HCT116 (cell line): ENCODE results near the gene PIMREG. TPM values are rescaled to one million over a fixed set of nuclear protein-coding genes. Genes with fewer than 3 reads are reported as not detected.
A peak's percentile ranks its signal among the peaks of the same experiment; 100 is the strongest.

ENCODE experiments used
- ATAC-seq: fragments of 200-7000 bp; cut with Tn5 transposase; 2 replicates; pipeline ENCODE4 v1.9.1; 2020; ENCODE audit warnings: mild to moderate bottlenecking, moderate library complexity
- BruUV-seq: library from RNA; stranded (reverse); fragments of 400-500 nt; replicated peaks from 2 replicates; lab custom pipeline; 2021; lab: Mats Ljungman, UMichigan
- CTCF ChIA-PET: fragments of 300-600 bp; sonication (Branson Sonifier 250); formaldehyde crosslinking; loops from one replicate; lab custom pipeline; 2021; ENCODE audit warnings: antibody characterized with exemption; lab: Charles Lee
- POLR2A ChIA-PET: fragments of 300-600, 350-600 bp; sonication (Branson Sonifier 250); formaldehyde crosslinking; loops from one replicate; lab custom pipeline; 2021; ENCODE audit warnings: antibody characterized with exemption; lab: Charles Lee
- RAD21 ChIA-PET, 2 experiments: fragments of 300-600 bp; sonication (Branson Sonifier 250); formaldehyde crosslinking; loops; one replicate each; lab custom pipeline; 2023; ENCODE audit warnings: low total read pairs in 2 of 2; ENCODE audit not compliant: uncharacterized antibody in 2 of 2, unreplicated experiment in 2 of 2, low non-redundant PET in 1 of 2; lab: Charles Lee
- DNase-seq: peaks from one replicate; pipeline ENCODE4 v3.0.0-alpha.2; 2010; ENCODE audit warnings: low read depth, low spot score
- H2AFZ ChIP-seq: fragments of 200-600 bp; shearing (Covaris generic), sonication (generic); 2 replicates; pipeline ENCODE4 v1.6.1; 2017; ENCODE audit warnings: low read depth, mixed run types, mixed read lengths, antibody characterized with exemption, low read length; ENCODE audit not compliant: poor library complexity, severe bottlenecking
- H3K27ac ChIP-seq: 2 replicates; pipeline ENCODE4 v1.5.1; 2012; ENCODE audit warnings: low read depth, low read length
- H3K27me3 ChIP-seq: fragments of 200-600 bp; sonication (generic); 2 replicates; pipeline ENCODE4 v1.6.1; 2016; ENCODE audit warnings: mixed run types, low read length, mixed read lengths; ENCODE audit not compliant: insufficient read depth
- H3K36me3 ChIP-seq, 2 experiments: fragments of 200-500 bp in 1 of 2; fragments of 200-600 bp in 1 of 2; sonication (Bioruptor generic) in 1 of 2; sonication (generic) in 1 of 2; 2 replicates each; pipeline versions ENCODE4 v1.5.1 to v1.6.1; 2014 to 2016; ENCODE audit warnings: low read length in 2 of 2, inconsistent platforms in 1 of 2, mixed read lengths in 1 of 2, mixed run types in 1 of 2; ENCODE audit not compliant: insufficient read depth in 2 of 2, control insufficient read depth in 1 of 2
- H3K4me1 ChIP-seq, 2 experiments: fragments of 200-600 bp in 1 of 2; sonication (generic) in 1 of 2; 2 replicates each; pipeline versions ENCODE4 v1.5.1 to v1.6.1; 2012 to 2017; ENCODE audit warnings: low read length in 2 of 2, inconsistent platforms in 1 of 2, mild to moderate bottlenecking in 1 of 2, mixed read lengths in 1 of 2, mixed run types in 1 of 2, moderate library complexity in 1 of 2; ENCODE audit not compliant: insufficient read depth in 2 of 2, control insufficient read depth in 1 of 2
- H3K4me2 ChIP-seq: fragments of 200-600 bp; sonication (generic); 2 replicates; pipeline ENCODE4 v1.6.1; 2017; ENCODE audit warnings: mixed run types, low read length, mixed read lengths
- H3K4me3 ChIP-seq, 2 experiments: fragments of 200-600 bp in 1 of 2; sonication (generic) in 1 of 2; replicated peaks in 1 of 2; 2 replicates each; pipeline ENCODE4 v1.5.1; 2011 to 2016; ENCODE audit warnings: low read length in 2 of 2, control low read depth in 1 of 2, low read depth in 1 of 2, mild to moderate bottlenecking in 1 of 2, mixed read lengths in 1 of 2, mixed run types in 1 of 2
- H3K79me2 ChIP-seq: fragments of 200-600 bp; sonication (generic); 2 replicates; pipeline ENCODE4 v1.6.1; 2017; ENCODE audit warnings: mild to moderate bottlenecking, mixed run types, low read length, moderate library complexity, mixed read lengths; ENCODE audit not compliant: insufficient read depth
- H3K9ac ChIP-seq: fragments of 200-600 bp; sonication (generic); 2 replicates; pipeline ENCODE4 v1.6.1; 2016; ENCODE audit warnings: low read length, mixed read lengths
- H3K9me2 ChIP-seq: fragments of 200-600 bp; sonication (generic), shearing (Covaris generic); 2 replicates; pipeline ENCODE4 v1.6.1; 2017; ENCODE audit warnings: mixed run types, mild to moderate bottlenecking, moderate library complexity; ENCODE audit not compliant: insufficient read depth
- H3K9me3 ChIP-seq, 2 experiments: fragments of 200-500 bp in 1 of 2; fragments of 200-600 bp in 1 of 2; sonication (Bioruptor generic) in 1 of 2; sonication (generic) in 1 of 2; 2 replicates each; pipeline ENCODE4 v1.6.1; 2014 to 2017; ENCODE audit warnings: low read length in 2 of 2, mixed read lengths in 2 of 2, inconsistent platforms in 1 of 2, low read depth in 1 of 2, mild to moderate bottlenecking in 1 of 2, mixed run types in 1 of 2, moderate library complexity in 1 of 2; ENCODE audit not compliant: control insufficient read depth in 1 of 2, insufficient read depth in 1 of 2
- H4K20me1 ChIP-seq: fragments of 200-600 bp; sonication (generic), shearing (Covaris generic); 2 replicates; pipeline ENCODE4 v1.6.1; 2017; ENCODE audit warnings: mixed run types, mild to moderate bottlenecking, moderate library complexity; ENCODE audit not compliant: insufficient read depth
- ELF1 ChIP-seq: IDR thresholded peaks from 2 replicates; pipeline ENCODE4 v1.6.1; 2012; ENCODE audit warnings: low read depth, borderline replicate concordance
- SIN3A ChIP-seq: IDR thresholded peaks from 2 replicates; pipeline ENCODE4 v1.6.1; 2012; ENCODE audit warnings: low read depth
- TCF7L2 ChIP-seq: IDR thresholded peaks from 2 replicates; pipeline ENCODE4 v1.7.0; 2011; ENCODE audit warnings: borderline replicate concordance, inconsistent platforms; ENCODE audit not compliant: insufficient read depth, insufficient read length; ENCODE audit errors: extremely low read depth
- YY1 ChIP-seq: IDR thresholded peaks from 2 replicates; pipeline ENCODE4 v1.6.1; 2011; ENCODE audit warnings: low read length, low read depth, moderate library complexity, mild to moderate bottlenecking; ENCODE audit not compliant: insufficient replicate concordance; ENCODE audit errors: extremely low read depth
- ZNF274 ChIP-seq: fragments of 200-500 bp; sonication (Bioruptor generic); IDR thresholded peaks from 2 replicates; pipeline ENCODE4 v1.6.1; 2014; ENCODE audit warnings: mild to moderate bottlenecking, low read depth, low read length, inconsistent platforms
- intact Hi-C: fragments of 100-400 bp; cut with micrococcal nuclease; formaldehyde crosslinking; loops from 2 replicates; pipeline ENCODE4 v1.10.0; 2022
- total RNA-seq: library from RNA; stranded (reverse); gene quantifications from one replicate; pipeline ENCODE4 v1.2.1, GENCODE V29; 2021; ENCODE audit not compliant: unreplicated experiment
- TF ChIP-seq, protein P1 (sequence below): IDR thresholded peaks from 2 replicates; pipeline ENCODE4 v1.6.1; 2012; ENCODE audit warnings: low read depth

Gene PIMREG
- total RNA-seq, 1 experiment from 2014 or later: 57.0 TPM

GRCh38 chr17:6444571-6445335 lies 498 bp downstream of the PIMREG start:
- Histone ChIP-seq H3K4me2 (peak overlapping the region; percentile 89), H3K27me3 (no peaks in the 10 kb centered on the region), H3K79me2 (peaks cover 4% of the 10 kb centered on the region; the same call in 1 of the 2 replicates), H3K36me3 (peaks cover 20 to 27% of the 10 kb centered on the region in 2 experiments; a peak in 3 of 4 replicates), H3K4me3 (peak overlapping the region; percentile 75 to 82), H3K9me2 (no peaks in the 10 kb centered on the region)
- intact Hi-C loops: no loop called here
- RAD21 ChIA-PET: interaction anchor here in 1 of 2 experiments (0.8 kb wide), 1 partner anchor 9 kb away, joined by 7 read pairs; no protein-coding TSS in a partner anchor
- DNase-seq: no peak
- TF ChIP-seq SIN3A: no peak
- TF ChIP-seq YY1: no peak
- TF ChIP-seq ELF1: no peak
- TF ChIP-seq, all 23 proteins: peak for 0
- Histone ChIP-seq H2AFZ (no peak overlapping the region), H3K9me3 (no peaks in the 10 kb centered on the region), H4K20me1 (no peaks in the 10 kb centered on the region), H3K27ac (peak overlapping the region; percentile 43; the same call in 1 of the 2 replicates), H3K4me1 (peaks cover 8 to 20% of the 10 kb centered on the region in 2 experiments; a peak in 2 of 4 replicates), H3K9ac (peak overlapping the region; percentile 74)
- ATAC-seq: no peak
- POLR2A ChIA-PET: interaction anchor here (0.9 kb wide), 1 partner anchor 12 kb away, joined by 5 read pairs; no protein-coding TSS in a partner anchor
- TSS peak; percentile 71 for BruUV-seq
- CTCF ChIA-PET: interaction anchor here (0.9 to 1.3 kb wide), 2 partner anchors 9 to 579 kb away, joined by 3 to 4 read pairs; no protein-coding TSS in a partner anchor

GRCh38 chr17:6446516-6447100 lies 2.4 kb downstream of the PIMREG start:
- no peak overlapping the region for H3K27ac ChIP-seq
- DNase-seq: no peak
- H3K4me3 ChIP-seq: no peak overlapping the region
- TF ChIP-seq, protein P1, sequence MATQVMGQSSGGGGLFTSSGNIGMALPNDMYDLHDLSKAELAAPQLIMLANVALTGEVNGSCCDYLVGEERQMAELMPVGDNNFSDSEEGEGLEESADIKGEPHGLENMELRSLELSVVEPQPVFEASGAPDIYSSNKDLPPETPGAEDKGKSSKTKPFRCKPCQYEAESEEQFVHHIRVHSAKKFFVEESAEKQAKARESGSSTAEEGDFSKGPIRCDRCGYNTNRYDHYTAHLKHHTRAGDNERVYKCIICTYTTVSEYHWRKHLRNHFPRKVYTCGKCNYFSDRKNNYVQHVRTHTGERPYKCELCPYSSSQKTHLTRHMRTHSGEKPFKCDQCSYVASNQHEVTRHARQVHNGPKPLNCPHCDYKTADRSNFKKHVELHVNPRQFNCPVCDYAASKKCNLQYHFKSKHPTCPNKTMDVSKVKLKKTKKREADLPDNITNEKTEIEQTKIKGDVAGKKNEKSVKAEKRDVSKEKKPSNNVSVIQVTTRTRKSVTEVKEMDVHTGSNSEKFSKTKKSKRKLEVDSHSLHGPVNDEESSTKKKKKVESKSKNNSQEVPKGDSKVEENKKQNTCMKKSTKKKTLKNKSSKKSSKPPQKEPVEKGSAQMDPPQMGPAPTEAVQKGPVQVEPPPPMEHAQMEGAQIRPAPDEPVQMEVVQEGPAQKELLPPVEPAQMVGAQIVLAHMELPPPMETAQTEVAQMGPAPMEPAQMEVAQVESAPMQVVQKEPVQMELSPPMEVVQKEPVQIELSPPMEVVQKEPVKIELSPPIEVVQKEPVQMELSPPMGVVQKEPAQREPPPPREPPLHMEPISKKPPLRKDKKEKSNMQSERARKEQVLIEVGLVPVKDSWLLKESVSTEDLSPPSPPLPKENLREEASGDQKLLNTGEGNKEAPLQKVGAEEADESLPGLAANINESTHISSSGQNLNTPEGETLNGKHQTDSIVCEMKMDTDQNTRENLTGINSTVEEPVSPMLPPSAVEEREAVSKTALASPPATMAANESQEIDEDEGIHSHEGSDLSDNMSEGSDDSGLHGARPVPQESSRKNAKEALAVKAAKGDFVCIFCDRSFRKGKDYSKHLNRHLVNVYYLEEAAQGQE: no peak
- TF ChIP-seq ZNF274 (no peak), TCF7L2 (no peak), SIN3A (no peak)
- intact Hi-C loops: no loop called here
- CTCF ChIA-PET: no interaction called here
- H3K4me2 ChIP-seq: no peak overlapping the region
- no peaks in the 10 kb centered on the region for H3K9me3 ChIP-seq
- ATAC-seq: no peak
- no peaks in the 10 kb centered on the region for H3K27me3 ChIP-seq
- RAD21 ChIA-PET: no interaction called here
- H3K79me2 ChIP-seq: peaks cover 4% of the 10 kb centered on the region; the same call in 1 of the 2 replicates
- no peaks in the 10 kb centered on the region for H4K20me1 ChIP-seq
- POLR2A ChIA-PET: no interaction called here
- peaks cover 23 to 27% of the 10 kb centered on the region in 2 experiments; a peak in 3 of 4 replicates for H3K36me3 ChIP-seq
- no peaks in the 10 kb centered on the region for H3K9me2 ChIP-seq
- no TSS peak for BruUV-seq
- peaks cover 8 to 20% of the 10 kb centered on the region in 2 experiments; a peak in 2 of 4 replicates for H3K4me1 ChIP-seq
- H3K9ac ChIP-seq: no peak overlapping the region
- H2AFZ ChIP-seq: no peak overlapping the region
